ENCODE measurements around the gene EPX. TPM values are rescaled to one million over a fixed set of nuclear protein-coding genes. Genes with fewer than 3 reads are reported as not detected.

EPX gene
- total RNA-seq, 1 donor, result not detected

DNA sequence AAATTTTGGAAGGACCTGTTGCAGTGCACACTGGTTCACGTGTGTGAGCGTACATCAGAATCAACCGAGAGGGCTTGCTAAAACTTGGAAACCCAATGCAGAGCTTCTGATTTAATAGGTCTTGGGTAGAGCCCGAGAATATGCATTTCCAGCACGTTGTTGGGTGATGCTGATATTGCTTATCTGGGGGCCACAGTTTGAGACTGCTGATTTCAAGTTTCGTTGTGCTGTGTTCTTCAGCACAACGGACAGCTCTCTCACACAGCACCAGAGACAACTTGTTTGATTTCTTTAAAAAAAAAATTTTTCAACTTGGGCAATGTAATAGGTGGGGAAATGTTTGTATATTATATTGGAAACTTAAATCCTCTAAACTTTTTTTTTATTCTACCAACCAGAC lies 16.3 kb upstream of the EPX start:
- Histone ChIP-seq H3K79me2 (ENCODE audit: insufficient read depth, low read length) (no peaks in the 10 kb centered on the region), H2AFZ (ENCODE audit: low read length) (no peak overlapping the region), H4K20me1 (ENCODE audit: insufficient read depth, low read length) (no peaks in the 10 kb centered on the region), H3K4me1 (ENCODE audit: insufficient read depth, low read length) (no peaks in the 10 kb centered on the region), H3K27ac (ENCODE audit: low read depth, low read length) (no peak overlapping the region), H3K9me3 (ENCODE audit: low read depth, low read length) (no peaks in the 10 kb centered on the region), H3K36me3 (ENCODE audit: insufficient read depth, low read length) (no peaks in the 10 kb centered on the region), H3K27me3 (ENCODE audit: insufficient read depth, low read length) (peaks cover 4% of the 10 kb centered on the region), H3K4me3 (ENCODE audit: insufficient read depth, low read length) (no peak overlapping the region), H3K4me2 (ENCODE audit: insufficient read depth, low read length) (no peak overlapping the region)
- no peak for DNase-seq (ENCODE audit: insufficient read length, low spot score, missing footprints)
- TF ChIP-seq, protein P1, sequence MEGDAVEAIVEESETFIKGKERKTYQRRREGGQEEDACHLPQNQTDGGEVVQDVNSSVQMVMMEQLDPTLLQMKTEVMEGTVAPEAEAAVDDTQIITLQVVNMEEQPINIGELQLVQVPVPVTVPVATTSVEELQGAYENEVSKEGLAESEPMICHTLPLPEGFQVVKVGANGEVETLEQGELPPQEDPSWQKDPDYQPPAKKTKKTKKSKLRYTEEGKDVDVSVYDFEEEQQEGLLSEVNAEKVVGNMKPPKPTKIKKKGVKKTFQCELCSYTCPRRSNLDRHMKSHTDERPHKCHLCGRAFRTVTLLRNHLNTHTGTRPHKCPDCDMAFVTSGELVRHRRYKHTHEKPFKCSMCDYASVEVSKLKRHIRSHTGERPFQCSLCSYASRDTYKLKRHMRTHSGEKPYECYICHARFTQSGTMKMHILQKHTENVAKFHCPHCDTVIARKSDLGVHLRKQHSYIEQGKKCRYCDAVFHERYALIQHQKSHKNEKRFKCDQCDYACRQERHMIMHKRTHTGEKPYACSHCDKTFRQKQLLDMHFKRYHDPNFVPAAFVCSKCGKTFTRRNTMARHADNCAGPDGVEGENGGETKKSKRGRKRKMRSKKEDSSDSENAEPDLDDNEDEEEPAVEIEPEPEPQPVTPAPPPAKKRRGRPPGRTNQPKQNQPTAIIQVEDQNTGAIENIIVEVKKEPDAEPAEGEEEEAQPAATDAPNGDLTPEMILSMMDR (IDR thresholded peaks at IDR 0.05; ENCODE audit: extremely low read depth, low read depth, low read length), result no peak

DNA sequence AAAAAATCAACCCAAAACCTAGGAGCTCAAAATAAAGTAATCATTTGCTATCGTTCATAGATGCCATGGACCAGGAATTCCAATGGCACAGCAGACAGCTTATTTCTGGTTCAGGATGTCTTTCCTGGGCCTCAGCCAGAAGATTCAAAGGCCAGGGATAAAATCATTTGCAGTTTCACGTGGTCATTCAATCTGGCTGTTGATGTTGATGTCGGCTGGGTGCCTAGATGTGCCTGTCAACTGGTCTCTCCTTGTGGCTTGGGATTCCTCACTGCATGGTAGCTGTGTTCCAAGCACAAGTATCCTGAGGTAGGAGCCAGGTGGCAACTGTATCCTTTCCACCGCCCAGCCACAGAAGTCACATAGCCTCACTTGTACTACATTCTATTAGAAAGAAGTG lies 10.7 kb upstream of the EPX start:
- TF ChIP-seq, protein P1 (IDR thresholded peaks at IDR 0.05; ENCODE audit: extremely low read depth, low read depth, low read length), result no peak
- Histone ChIP-seq H3K27ac (ENCODE audit: low read depth, low read length) (no peak overlapping the region), H4K20me1 (ENCODE audit: insufficient read depth, low read length) (no peaks in the 10 kb centered on the region), H2AFZ (ENCODE audit: low read length) (no peak overlapping the region), H3K9me3 (ENCODE audit: low read depth, low read length) (no peaks in the 10 kb centered on the region), H3K4me2 (ENCODE audit: insufficient read depth, low read length) (no peak overlapping the region), H3K4me1 (ENCODE audit: insufficient read depth, low read length) (no peaks in the 10 kb centered on the region), H3K27me3 (ENCODE audit: insufficient read depth, low read length) (peaks cover 8% of the 10 kb centered on the region), H3K4me3 (ENCODE audit: insufficient read depth, low read length) (no peak overlapping the region), H3K79me2 (ENCODE audit: insufficient read depth, low read length) (no peaks in the 10 kb centered on the region), H3K36me3 (ENCODE audit: insufficient read depth, low read length) (no peaks in the 10 kb centered on the region)
- no peak for DNase-seq (ENCODE audit: insufficient read length, low spot score, missing footprints)

DNA sequence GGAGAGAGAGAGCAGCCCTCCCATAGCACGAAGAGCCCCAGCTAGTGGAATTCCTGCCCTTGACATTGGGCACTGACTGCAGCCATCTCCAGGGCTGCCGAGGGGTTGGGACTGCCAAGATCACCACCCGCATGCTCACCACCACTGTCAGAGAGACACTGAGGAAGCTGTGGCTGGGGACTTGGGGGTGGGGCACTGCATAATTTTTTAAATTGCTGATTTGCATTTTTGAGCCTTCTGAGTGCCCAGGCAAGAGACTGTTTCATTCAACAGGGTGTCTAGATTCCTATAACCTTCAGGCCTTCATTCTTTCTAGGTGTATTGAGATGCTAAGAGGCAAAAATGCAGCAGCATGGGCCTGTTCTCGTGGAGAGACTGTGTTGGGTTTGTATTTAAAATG lies 9.0 kb upstream of the EPX start:
- no peak overlapping the region for H3K4me3 ChIP-seq (ENCODE audit: insufficient read depth, low read length)
- no peak overlapping the region for H3K27ac ChIP-seq (ENCODE audit: low read depth, low read length)
- H3K4me2 ChIP-seq (ENCODE audit: insufficient read depth, low read length), result no peak overlapping the region
- no peak for DNase-seq (ENCODE audit: insufficient read length, low spot score, missing footprints)
- H3K4me1 ChIP-seq (ENCODE audit: insufficient read depth, low read length), result no peaks in the 10 kb centered on the region
- no peaks in the 10 kb centered on the region for H3K9me3 ChIP-seq (ENCODE audit: low read depth, low read length)
- no peaks in the 10 kb centered on the region for H3K79me2 ChIP-seq (ENCODE audit: insufficient read depth, low read length)
- H3K27me3 ChIP-seq (ENCODE audit: insufficient read depth, low read length), result peaks cover 17% of the 10 kb centered on the region
- no peaks in the 10 kb centered on the region for H3K36me3 ChIP-seq (ENCODE audit: insufficient read depth, low read length)
- no peaks in the 10 kb centered on the region for H4K20me1 ChIP-seq (ENCODE audit: insufficient read depth, low read length)
- TF ChIP-seq, protein P1 (IDR thresholded peaks at IDR 0.05; ENCODE audit: extremely low read depth, low read depth, low read length), result no peak
- no peak overlapping the region for H2AFZ ChIP-seq (ENCODE audit: low read length)

DNA sequence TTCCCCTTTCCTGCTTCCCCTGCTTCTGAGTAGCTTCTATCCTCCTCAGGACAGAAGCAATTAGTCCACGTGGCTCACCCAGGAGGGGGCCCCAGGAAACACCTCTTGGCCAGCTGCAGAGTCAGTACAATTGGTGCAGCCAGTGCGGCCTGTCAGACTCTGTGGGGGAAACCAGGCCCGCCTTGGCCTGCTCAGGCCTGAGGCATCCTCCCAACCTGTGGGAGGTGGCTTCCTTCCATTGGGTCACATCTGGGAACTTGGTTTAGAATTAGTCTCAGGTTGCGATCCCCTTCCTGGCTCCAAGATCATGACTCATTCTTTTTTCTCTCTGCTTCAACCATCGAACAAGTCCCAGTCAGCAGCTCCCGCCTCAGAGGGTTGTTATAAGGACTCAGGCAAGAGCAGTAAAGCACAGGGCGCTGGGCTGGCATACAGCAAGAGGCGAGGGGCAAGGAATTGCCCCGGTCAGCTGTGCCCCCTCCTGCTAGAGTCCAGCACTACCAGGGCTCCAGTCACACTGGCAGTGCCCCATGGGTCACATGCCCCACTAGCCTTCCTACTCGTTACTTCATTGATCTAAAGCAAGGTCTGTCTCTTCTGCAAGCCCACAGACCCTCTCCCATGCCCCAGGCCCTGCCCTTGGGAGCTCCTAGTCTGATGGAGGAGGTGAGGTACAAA lies 8.1 kb upstream of the EPX start:
- H3K27ac ChIP-seq (ENCODE audit: low read depth, low read length), result no peak overlapping the region
- TF ChIP-seq, protein P1 (IDR thresholded peaks at IDR 0.05; ENCODE audit: extremely low read depth, low read depth, low read length), result no peak
- no peak overlapping the region for H2AFZ ChIP-seq (ENCODE audit: low read length)
- no peak overlapping the region for H3K4me3 ChIP-seq (ENCODE audit: insufficient read depth, low read length)
- DNase-seq (ENCODE audit: insufficient read length, low spot score, missing footprints), result no peak
- H3K27me3 ChIP-seq (ENCODE audit: insufficient read depth, low read length), result peaks cover 17% of the 10 kb centered on the region
- no peaks in the 10 kb centered on the region for H3K9me3 ChIP-seq (ENCODE audit: low read depth, low read length)
- H3K4me1 ChIP-seq (ENCODE audit: insufficient read depth, low read length), result peaks cover under 1% of the 10 kb centered on the region
- no peaks in the 10 kb centered on the region for H3K36me3 ChIP-seq (ENCODE audit: insufficient read depth, low read length)
- H3K4me2 ChIP-seq (ENCODE audit: insufficient read depth, low read length), result no peak overlapping the region
- no peaks in the 10 kb centered on the region for H4K20me1 ChIP-seq (ENCODE audit: insufficient read depth, low read length)
- no peaks in the 10 kb centered on the region for H3K79me2 ChIP-seq (ENCODE audit: insufficient read depth, low read length)

All from osteoblast (primary cell).